GM23338 (cell line): ENCODE measurements around the gene PDE3B. TPM values are rescaled to one million over a fixed set of nuclear protein-coding genes. Genes with fewer than 3 reads are reported as not detected.

ENCODE experiments used
- ATAC-seq: fragments of 200-7000 bp; cut with Tn5 transposase; 3 replicates; pipeline ENCODE4 v1.9.1; 2020
- DNase-seq: peaks from one replicate; pipeline ENCODE4 v3.0.0-alpha.2; 2015; ENCODE audit warnings: low spot score
- H2AFZ ChIP-seq: fragments of 200-600 bp; sonication (generic); 2 replicates; pipeline ENCODE4 v1.8.0; 2016; ENCODE audit warnings: antibody characterized with exemption, mild to moderate bottlenecking, moderate library complexity
- H3F3A ChIP-seq: fragments of 200-600 bp; sonication (generic); replicated peaks from 2 replicates; pipeline ENCODE4 v1.8.0; 2017; ENCODE audit warnings: antibody characterized with exemption, mixed run types, low read depth
- H3K27ac ChIP-seq: fragments of 200-600 bp; sonication (generic); 2 replicates; pipeline ENCODE4 v1.6.1; 2016; ENCODE audit warnings: low read depth
- H3K27me3 ChIP-seq: fragments of 200-600 bp; sonication (generic); 2 replicates; pipeline ENCODE4 v1.8.0; 2016; ENCODE audit warnings: mild to moderate bottlenecking, mixed run types, moderate library complexity; ENCODE audit not compliant: insufficient read depth
- H3K36me3 ChIP-seq: fragments of 200-600 bp; sonication (generic); 2 replicates; pipeline ENCODE4 v1.8.0; 2016; ENCODE audit warnings: mild to moderate bottlenecking; ENCODE audit not compliant: insufficient read depth
- H3K4me1 ChIP-seq: fragments of 200-600 bp; sonication (generic); 2 replicates; pipeline ENCODE4 v1.8.0; 2016; ENCODE audit warnings: mild to moderate bottlenecking, moderate library complexity; ENCODE audit not compliant: insufficient read depth
- H3K4me2 ChIP-seq: fragments of 200-600 bp; sonication (generic); 2 replicates; pipeline ENCODE4 v1.7.1; 2017; ENCODE audit warnings: mixed run types
- H3K4me3 ChIP-seq: fragments of 200-600 bp; sonication (generic); 2 replicates; pipeline ENCODE4 v1.6.1; 2016; ENCODE audit warnings: mixed run types
- H3K79me2 ChIP-seq: fragments of 200-600 bp; sonication (generic); replicated peaks from 2 replicates; pipeline ENCODE4 v1.8.0; 2017; ENCODE audit warnings: mild to moderate bottlenecking; ENCODE audit not compliant: insufficient read depth
- H3K9me2 ChIP-seq: fragments of 200-600 bp; sonication (generic); 2 replicates; pipeline ENCODE4 v1.8.0; 2017; ENCODE audit not compliant: insufficient read depth
- H4K20me1 ChIP-seq: fragments of 200-600 bp; sonication (generic); replicated peaks from 2 replicates; pipeline ENCODE4 v1.8.0; 2017; ENCODE audit warnings: mild to moderate bottlenecking; ENCODE audit not compliant: insufficient read depth
- H3K27ac Mint-ChIP-seq: 2 replicates; pipeline ENCODE4 v1.8.0; 2020; ENCODE audit warnings: inconsistent platforms, mild to moderate bottlenecking, moderate library complexity, mixed read lengths
- H3K27me3 Mint-ChIP-seq: 3 replicates; pipeline ENCODE4 v1.8.0; 2022; ENCODE audit warnings: low read depth, mild to moderate bottlenecking, moderate library complexity, mixed read lengths, inconsistent platforms; ENCODE audit not compliant: insufficient read depth, poor library complexity
- H3K36me3 Mint-ChIP-seq: 3 replicates; pipeline ENCODE4 v1.8.0; 2021; ENCODE audit warnings: low read depth, mild to moderate bottlenecking, inconsistent platforms, moderate library complexity, mixed read lengths
- H3K4me1 Mint-ChIP-seq: 3 replicates; pipeline ENCODE4 v1.8.0; 2020; ENCODE audit warnings: mild to moderate bottlenecking, inconsistent platforms, mixed read lengths
- H3K4me3 Mint-ChIP-seq: 3 replicates; pipeline ENCODE4 v1.8.0; 2021; ENCODE audit warnings: moderate library complexity, mild to moderate bottlenecking, inconsistent platforms, mixed read lengths
- H3K9me3 Mint-ChIP-seq: 3 replicates; pipeline ENCODE4 v1.8.0; 2020; ENCODE audit warnings: moderate library complexity, mild to moderate bottlenecking, inconsistent platforms, mixed read lengths
- CREB1 ChIP-seq: fragments of 250-450 bp; sonication (Bioruptor Pico); IDR thresholded peaks from 2 replicates; pipeline ENCODE4 v1.5.0; 2020; ENCODE audit warnings: low read depth, mild to moderate bottlenecking, moderate library complexity
- EZH2 ChIP-seq: fragments of 200-600 bp; sonication (generic); IDR thresholded peaks from one replicate; pipeline ENCODE4 v1.8.0; 2017; ENCODE audit warnings: antibody characterized with exemption, mild to moderate bottlenecking, low read depth; ENCODE audit not compliant: unreplicated experiment
- EZH2phosphoT487 ChIP-seq: fragments of 200-600 bp; sonication (generic); IDR thresholded peaks from one replicate; pipeline ENCODE4 v1.8.1; 2018; ENCODE audit warnings: antibody characterized with exemption; ENCODE audit not compliant: unreplicated experiment
- JUNB ChIP-seq: IDR thresholded peaks from one replicate; pipeline ENCODE4 v1.6.1; 2016; ENCODE audit warnings: antibody characterized with exemption; ENCODE audit not compliant: unreplicated experiment
- POLR2AphosphoS5 ChIP-seq: IDR thresholded peaks from 2 replicates; pipeline ENCODE4 v1.6.1; 2016; ENCODE audit warnings: antibody characterized with exemption, low read depth
- ZNF114 ChIP-seq: fragments of 250-450 bp; sonication (Bioruptor Pico); IDR thresholded peaks from 2 replicates; pipeline ENCODE4 v1.5.0; 2020; ENCODE audit warnings: mild to moderate bottlenecking, moderate library complexity
- polyA plus RNA-seq: library from polyadenylated mRNA; unstranded; fragments of >200 nt; fragmentation: Nextera tagmentation; extraction: Ambion mirVana; gene quantifications from 2 replicates; pipeline ENCODE4 v1.2.1, GENCODE V29; 2016
- total RNA-seq: library from RNA; depleted of rRNA; stranded (reverse); fragments of >200 nt; shearing (Covaris generic); gene quantifications from 2 replicates; pipeline ENCODE4 v1.2.3, GENCODE V29; 2014
- TF ChIP-seq, protein P1 (sequence below): IDR thresholded peaks from 2 replicates; pipeline ENCODE4 v1.6.1; 2016; ENCODE audit warnings: antibody characterized with exemption
- TF ChIP-seq, protein P2 (sequence below): fragments of 250-450 bp; sonication (Bioruptor Pico); IDR thresholded peaks from 2 replicates; pipeline ENCODE4 v1.5.0; 2020; ENCODE audit warnings: mild to moderate bottlenecking, moderate library complexity
- TF ChIP-seq, protein P3 (sequence below): IDR thresholded peaks from one replicate; pipeline ENCODE4 v1.6.1; 2018; ENCODE audit warnings: antibody characterized with exemption; ENCODE audit not compliant: unreplicated experiment

Gene PDE3B
- total and polyA plus RNA-seq, 2 experiments from 2014 or later: 4.3 to 21.3 TPM

DNA sequence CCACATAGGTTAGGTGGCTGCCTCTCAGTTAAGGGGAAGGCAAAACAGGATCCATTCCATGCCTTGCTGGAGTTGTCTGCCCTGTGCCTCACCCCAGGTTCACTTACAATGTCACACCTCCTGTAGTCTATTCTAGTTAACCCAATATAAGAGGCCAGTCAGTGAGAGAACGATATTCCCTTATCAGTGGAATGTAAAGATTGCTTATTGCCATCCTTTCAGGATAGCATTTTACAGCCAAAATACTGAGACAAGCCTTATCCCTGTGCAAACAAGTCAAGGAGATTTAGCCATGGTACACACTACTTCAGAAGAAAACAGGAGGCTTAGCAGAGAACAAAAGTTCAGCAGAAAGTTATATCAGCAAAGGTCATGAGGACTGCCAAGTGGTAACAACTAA, 242.9 kb downstream of the PDE3B start:
- 0 out of 2 replicates have a peak, but pooled peaks cover 4% of the 10 kb centered on the region for H3K4me1 ChIP-seq
- TF ChIP-seq JUNB (no peak), CREB1 (CRISPR knock-in tag) (no peak), EZH2 (no peak), EZH2phosphoT487 (no peak), POLR2AphosphoS5 (no peak), ZNF114 (CRISPR knock-in tag) (no peak)
- TF ChIP-seq, protein P1, sequence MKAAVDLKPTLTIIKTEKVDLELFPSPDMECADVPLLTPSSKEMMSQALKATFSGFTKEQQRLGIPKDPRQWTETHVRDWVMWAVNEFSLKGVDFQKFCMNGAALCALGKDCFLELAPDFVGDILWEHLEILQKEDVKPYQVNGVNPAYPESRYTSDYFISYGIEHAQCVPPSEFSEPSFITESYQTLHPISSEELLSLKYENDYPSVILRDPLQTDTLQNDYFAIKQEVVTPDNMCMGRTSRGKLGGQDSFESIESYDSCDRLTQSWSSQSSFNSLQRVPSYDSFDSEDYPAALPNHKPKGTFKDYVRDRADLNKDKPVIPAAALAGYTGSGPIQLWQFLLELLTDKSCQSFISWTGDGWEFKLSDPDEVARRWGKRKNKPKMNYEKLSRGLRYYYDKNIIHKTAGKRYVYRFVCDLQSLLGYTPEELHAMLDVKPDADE: no peak
- TF ChIP-seq, protein P2, sequence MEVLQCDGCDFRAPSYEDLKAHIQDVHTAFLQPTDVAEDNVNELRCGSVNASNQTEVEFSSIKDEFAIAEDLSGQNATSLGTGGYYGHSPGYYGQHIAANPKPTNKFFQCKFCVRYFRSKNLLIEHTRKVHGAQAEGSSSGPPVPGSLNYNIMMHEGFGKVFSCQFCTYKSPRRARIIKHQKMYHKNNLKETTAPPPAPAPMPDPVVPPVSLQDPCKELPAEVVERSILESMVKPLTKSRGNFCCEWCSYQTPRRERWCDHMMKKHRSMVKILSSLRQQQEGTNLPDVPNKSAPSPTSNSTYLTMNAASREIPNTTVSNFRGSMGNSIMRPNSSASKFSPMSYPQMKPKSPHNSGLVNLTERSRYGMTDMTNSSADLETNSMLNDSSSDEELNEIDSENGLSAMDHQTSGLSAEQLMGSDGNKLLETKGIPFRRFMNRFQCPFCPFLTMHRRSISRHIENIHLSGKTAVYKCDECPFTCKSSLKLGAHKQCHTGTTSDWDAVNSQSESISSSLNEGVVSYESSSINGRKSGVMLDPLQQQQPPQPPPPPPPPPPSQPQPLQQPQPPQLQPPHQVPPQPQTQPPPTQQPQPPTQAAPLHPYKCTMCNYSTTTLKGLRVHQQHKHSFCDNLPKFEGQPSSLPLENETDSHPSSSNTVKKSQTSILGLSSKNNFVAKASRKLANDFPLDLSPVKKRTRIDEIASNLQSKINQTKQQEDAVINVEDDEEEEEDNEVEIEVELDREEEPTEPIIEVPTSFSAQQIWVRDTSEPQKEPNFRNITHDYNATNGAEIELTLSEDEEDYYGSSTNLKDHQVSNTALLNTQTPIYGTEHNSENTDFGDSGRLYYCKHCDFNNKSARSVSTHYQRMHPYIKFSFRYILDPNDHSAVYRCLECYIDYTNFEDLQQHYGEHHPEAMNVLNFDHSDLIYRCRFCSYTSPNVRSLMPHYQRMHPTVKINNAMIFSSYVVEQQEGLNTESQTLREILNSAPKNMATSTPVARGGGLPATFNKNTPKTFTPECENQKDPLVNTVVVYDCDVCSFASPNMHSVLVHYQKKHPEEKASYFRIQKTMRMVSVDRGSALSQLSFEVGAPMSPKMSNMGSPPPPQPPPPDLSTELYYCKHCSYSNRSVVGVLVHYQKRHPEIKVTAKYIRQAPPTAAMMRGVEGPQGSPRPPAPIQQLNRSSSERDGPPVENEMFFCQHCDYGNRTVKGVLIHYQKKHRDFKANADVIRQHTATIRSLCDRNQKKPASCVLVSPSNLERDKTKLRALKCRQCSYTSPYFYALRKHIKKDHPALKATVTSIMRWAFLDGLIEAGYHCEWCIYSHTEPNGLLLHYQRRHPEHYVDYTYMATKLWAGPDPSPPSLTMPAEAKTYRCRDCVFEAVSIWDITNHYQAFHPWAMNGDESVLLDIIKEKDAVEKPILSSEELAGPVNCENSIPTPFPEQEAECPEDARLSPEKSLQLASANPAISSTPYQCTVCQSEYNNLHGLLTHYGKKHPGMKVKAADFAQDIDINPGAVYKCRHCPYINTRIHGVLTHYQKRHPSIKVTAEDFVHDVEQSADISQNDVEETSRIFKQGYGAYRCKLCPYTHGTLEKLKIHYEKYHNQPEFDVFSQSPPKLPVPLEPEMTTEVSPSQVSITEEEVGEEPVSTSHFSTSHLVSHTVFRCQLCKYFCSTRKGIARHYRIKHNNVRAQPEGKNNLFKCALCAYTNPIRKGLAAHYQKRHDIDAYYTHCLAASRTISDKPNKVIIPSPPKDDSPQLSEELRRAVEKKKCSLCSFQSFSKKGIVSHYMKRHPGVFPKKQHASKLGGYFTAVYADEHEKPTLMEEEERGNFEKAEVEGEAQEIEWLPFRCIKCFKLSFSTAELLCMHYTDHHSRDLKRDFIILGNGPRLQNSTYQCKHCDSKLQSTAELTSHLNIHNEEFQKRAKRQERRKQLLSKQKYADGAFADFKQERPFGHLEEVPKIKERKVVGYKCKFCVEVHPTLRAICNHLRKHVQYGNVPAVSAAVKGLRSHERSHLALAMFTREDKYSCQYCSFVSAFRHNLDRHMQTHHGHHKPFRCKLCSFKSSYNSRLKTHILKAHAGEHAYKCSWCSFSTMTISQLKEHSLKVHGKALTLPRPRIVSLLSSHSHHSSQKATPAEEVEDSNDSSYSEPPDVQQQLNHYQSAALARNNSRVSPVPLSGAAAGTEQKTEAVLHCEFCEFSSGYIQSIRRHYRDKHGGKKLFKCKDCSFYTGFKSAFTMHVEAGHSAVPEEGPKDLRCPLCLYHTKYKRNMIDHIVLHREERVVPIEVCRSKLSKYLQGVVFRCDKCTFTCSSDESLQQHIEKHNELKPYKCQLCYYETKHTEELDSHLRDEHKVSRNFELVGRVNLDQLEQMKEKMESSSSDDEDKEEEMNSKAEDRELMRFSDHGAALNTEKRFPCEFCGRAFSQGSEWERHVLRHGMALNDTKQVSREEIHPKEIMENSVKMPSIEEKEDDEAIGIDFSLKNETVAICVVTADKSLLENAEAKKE (CRISPR knock-in tag): no peak
- TF ChIP-seq, protein P3, sequence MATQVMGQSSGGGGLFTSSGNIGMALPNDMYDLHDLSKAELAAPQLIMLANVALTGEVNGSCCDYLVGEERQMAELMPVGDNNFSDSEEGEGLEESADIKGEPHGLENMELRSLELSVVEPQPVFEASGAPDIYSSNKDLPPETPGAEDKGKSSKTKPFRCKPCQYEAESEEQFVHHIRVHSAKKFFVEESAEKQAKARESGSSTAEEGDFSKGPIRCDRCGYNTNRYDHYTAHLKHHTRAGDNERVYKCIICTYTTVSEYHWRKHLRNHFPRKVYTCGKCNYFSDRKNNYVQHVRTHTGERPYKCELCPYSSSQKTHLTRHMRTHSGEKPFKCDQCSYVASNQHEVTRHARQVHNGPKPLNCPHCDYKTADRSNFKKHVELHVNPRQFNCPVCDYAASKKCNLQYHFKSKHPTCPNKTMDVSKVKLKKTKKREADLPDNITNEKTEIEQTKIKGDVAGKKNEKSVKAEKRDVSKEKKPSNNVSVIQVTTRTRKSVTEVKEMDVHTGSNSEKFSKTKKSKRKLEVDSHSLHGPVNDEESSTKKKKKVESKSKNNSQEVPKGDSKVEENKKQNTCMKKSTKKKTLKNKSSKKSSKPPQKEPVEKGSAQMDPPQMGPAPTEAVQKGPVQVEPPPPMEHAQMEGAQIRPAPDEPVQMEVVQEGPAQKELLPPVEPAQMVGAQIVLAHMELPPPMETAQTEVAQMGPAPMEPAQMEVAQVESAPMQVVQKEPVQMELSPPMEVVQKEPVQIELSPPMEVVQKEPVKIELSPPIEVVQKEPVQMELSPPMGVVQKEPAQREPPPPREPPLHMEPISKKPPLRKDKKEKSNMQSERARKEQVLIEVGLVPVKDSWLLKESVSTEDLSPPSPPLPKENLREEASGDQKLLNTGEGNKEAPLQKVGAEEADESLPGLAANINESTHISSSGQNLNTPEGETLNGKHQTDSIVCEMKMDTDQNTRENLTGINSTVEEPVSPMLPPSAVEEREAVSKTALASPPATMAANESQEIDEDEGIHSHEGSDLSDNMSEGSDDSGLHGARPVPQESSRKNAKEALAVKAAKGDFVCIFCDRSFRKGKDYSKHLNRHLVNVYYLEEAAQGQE: no peak
- ATAC-seq (no peak), DNase-seq (no peak)
- no peak overlapping the region for H3K4me2 ChIP-seq
- no peaks in the 10 kb centered on the region for H3F3A ChIP-seq
- H3K27ac ChIP-seq: no peak overlapping the region
- Mint-ChIP-seq H3K9me3 (peaks cover 14% of the 10 kb centered on the region; the same call in 2 of the 3 replicates), H3K36me3 (peaks cover 23% of the 10 kb centered on the region; the same call in 2 of the 3 replicates), H3K27ac (no peak overlapping the region), H3K4me3 (no peak overlapping the region), H3K27me3 (peaks cover 13% of the 10 kb centered on the region), H3K4me1 (peaks cover 3% of the 10 kb centered on the region; the same call in 1 of the 3 replicates)
- H2AFZ ChIP-seq: no peak overlapping the region
- no peaks in the 10 kb centered on the region for H3K79me2 ChIP-seq
- H4K20me1 ChIP-seq: no peaks in the 10 kb centered on the region; the same call in 1 of the 2 replicates
- peaks cover 5% of the 10 kb centered on the region; the same call in 1 of the 2 replicates for H3K27me3 ChIP-seq
- peaks cover 4% of the 10 kb centered on the region; the same call in 1 of the 2 replicates for H3K36me3 ChIP-seq
- H3K4me3 ChIP-seq: no peak overlapping the region
- no peaks in the 10 kb centered on the region for H3K9me2 ChIP-seq
